ENCODE measurements around the gene CHD9. TPM values are rescaled to one million over a fixed set of nuclear protein-coding genes. Genes with fewer than 3 reads are reported as not detected.

CHD9 gene
- total RNA-seq, 4 donors from 2014 or later, result 49.2 to 85.7 (median 67.7) TPM

- TF ChIP-seq POLR2A (IDR thresholded peaks at IDR 0.05), result no peak
- TF ChIP-seq, protein P1, sequence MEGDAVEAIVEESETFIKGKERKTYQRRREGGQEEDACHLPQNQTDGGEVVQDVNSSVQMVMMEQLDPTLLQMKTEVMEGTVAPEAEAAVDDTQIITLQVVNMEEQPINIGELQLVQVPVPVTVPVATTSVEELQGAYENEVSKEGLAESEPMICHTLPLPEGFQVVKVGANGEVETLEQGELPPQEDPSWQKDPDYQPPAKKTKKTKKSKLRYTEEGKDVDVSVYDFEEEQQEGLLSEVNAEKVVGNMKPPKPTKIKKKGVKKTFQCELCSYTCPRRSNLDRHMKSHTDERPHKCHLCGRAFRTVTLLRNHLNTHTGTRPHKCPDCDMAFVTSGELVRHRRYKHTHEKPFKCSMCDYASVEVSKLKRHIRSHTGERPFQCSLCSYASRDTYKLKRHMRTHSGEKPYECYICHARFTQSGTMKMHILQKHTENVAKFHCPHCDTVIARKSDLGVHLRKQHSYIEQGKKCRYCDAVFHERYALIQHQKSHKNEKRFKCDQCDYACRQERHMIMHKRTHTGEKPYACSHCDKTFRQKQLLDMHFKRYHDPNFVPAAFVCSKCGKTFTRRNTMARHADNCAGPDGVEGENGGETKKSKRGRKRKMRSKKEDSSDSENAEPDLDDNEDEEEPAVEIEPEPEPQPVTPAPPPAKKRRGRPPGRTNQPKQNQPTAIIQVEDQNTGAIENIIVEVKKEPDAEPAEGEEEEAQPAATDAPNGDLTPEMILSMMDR (IDR thresholded peaks at IDR 0.05), result no peak
- no peak overlapping the region for H3K4me3 ChIP-seq (ENCODE audit: low read depth, poor library complexity, severe bottlenecking)
- intact Hi-C loops (cut with DNase I; ENCODE audit: low total_unique reads), result no loop called here
- no peak for DNase-seq (ENCODE audit: low spot score in 2 of 2)
- WGBS, 2 donors, result 91 to 94% methylated on average over 5 of the region's 5 CpGs
Measured at GRCh38 chr16:53282328-53282727, 227.5 kb downstream of the CHD9 start.

DNA sequence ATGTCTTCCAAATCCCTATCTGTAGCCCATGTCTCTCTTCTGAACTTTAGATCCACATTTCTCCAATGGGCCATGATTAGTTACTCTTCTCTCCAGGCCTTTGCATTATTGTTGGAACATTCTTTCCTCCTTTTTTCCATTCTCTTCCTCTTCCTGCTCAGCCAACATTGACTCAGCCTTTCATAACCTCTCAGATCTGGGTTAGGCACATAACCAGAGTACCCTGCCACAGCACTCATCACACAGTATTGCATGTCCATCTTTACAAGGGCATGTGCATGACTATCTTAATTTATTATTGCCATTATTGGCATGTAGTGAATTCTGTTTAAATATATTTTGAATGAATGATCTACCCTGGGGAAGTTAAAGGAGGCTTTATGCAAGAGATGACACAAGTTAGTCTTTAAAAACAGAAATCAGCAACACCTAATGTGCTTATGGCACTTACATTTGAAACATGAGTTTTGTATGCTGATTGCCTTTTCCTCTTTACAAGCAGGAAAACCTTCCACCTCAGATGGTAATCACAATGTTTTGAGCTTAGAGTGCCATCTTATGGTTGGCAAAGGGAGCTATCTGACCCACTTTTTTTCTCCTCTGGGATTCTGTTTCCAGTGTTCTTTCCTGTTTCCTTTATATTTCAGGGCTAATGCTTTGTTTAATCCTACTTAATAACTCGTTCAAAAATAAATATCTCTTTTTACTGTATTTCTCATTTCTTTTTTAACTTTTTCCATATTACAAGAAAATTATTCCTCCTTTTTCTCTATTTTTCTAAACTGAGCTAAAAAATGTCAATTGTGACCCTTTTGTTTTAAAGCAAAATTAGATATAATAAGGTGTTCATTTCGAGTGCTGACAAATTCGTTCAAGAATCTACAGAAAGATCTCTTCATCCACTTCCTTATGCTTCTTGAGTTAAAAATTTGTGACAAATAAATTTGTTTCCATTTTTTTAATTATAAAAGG, 228.5 kb downstream of the CHD9 start:
- no peak for DNase-seq (ENCODE audit: low spot score in 2 of 2)
- TF ChIP-seq POLR2A (IDR thresholded peaks at IDR 0.05), result no peak
- TF ChIP-seq, protein P1 (IDR thresholded peaks at IDR 0.05), result no peak
- H3K4me3 ChIP-seq (ENCODE audit: low read depth, poor library complexity, severe bottlenecking), result no peak overlapping the region
- intact Hi-C loops (cut with DNase I; ENCODE audit: low total_unique reads), result no loop called here
- 61 to 69% methylated on average over 3 of the region's 3 CpGs for WGBS, 2 donors

DNA sequence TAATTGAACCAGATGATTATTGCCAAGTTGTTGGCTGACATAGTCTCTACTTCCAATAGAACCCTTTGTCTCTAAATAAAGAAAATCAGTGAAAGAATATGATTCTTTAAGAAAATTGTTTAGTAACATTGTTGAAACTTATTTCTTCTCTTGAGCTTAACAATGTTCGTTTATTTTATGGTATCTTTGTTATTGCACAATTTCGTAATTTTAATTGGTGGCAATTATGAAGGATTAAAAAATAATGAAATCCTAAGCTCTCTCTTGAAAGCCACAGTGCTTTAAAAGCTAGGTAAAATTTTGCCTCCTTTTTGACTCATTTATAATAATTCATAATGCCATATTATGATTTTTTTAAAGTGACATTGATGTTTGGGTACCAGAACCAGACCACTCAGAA, 230.4 kb downstream of the CHD9 start:
- no peak overlapping the region for H3K4me3 ChIP-seq (ENCODE audit: low read depth, poor library complexity, severe bottlenecking)
- no peak for DNase-seq (ENCODE audit: low spot score in 2 of 2)
- WGBS, 2 donors, result 79 to 80% methylated on average over 2 of the region's 2 CpGs
- TF ChIP-seq, protein P1 (IDR thresholded peaks at IDR 0.05), result no peak
- no peak for TF ChIP-seq POLR2A (IDR thresholded peaks at IDR 0.05)
- intact Hi-C loops (cut with DNase I; ENCODE audit: low total_unique reads), result no loop called here

DNA sequence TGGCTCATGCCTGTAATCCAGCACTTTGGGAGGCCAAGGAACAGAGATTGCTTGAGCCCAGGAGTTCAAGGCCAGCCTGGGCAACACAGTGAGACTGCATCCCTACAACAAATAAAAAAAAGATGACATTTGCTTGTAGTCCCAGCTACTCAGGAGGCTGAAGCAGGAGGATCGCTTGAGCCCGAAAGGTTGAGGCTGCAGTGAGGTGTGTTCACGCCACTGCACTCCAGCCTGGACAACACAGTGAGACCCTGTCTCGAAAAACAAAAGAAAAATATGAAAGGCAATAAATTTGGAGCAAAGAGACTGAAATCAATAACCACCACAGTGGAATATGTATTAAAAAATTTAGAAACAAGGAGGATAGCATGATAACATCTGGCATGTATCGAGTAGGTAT, 235.7 kb downstream of the CHD9 start:
- DNase-seq (ENCODE audit: low spot score in 2 of 2), result no peak
- intact Hi-C loops (cut with DNase I; ENCODE audit: low total_unique reads), result no loop called here
- no peak overlapping the region for H3K4me3 ChIP-seq (ENCODE audit: low read depth, poor library complexity, severe bottlenecking)
- TF ChIP-seq POLR2A (IDR thresholded peaks at IDR 0.05), result no peak
- TF ChIP-seq, protein P1 (IDR thresholded peaks at IDR 0.05), result no peak
- WGBS, 2 donors, result 94 to 96% methylated on average over 5 of the region's 5 CpGs

DNA sequence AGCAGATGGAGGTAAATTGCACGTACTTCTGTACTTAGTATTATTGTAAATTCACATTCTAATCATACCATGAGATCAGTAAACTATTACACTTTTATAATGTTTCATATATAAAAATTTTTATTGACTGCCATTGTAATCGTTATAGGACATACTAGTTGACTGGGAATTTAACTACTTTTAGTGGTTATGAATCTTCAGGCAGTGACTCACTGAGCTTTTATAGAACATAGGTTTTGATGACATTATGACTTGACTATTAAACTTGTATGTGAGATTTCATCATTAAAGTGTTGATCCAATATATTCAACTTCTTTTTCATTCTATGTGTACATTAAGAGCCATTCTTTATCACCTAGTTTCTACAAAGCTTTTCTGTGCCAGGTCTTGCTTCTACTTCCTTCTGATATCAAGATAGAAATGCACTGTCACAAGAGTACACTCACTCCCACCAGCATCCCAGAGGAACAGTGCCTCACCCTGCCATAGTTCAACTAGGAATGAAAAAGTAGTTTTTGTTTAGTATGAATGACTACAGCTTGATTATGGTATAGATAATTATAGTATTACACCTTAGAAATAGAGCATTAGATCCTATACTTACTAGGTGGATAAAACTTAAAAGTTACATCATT, 237.1 kb downstream of the CHD9 start:
- no peak for TF ChIP-seq POLR2A (IDR thresholded peaks at IDR 0.05)
- TF ChIP-seq, protein P1 (IDR thresholded peaks at IDR 0.05), result no peak
- no peak for DNase-seq (ENCODE audit: low spot score in 2 of 2)
- no peak overlapping the region for H3K4me3 ChIP-seq (ENCODE audit: low read depth, poor library complexity, severe bottlenecking)
- 90 to 91% methylated on average over 2 of the region's 2 CpGs for WGBS, 2 donors
- intact Hi-C loops (cut with DNase I; ENCODE audit: low total_unique reads), result no loop called here
